Osteocyte (in vitro differentiated cells): ENCODE measurements around the gene MTMR12. TPM values are rescaled to one million over a fixed set of nuclear protein-coding genes. Genes with fewer than 3 reads are reported as not detected.

Experiments used
- DNase-seq: peaks from one replicate; pipeline ENCODE4 v3.0.0; 2021; ENCODE audit warnings: mixed read lengths; ENCODE audit not compliant: unreplicated experiment; ENCODE audit errors: extremely low spot score
- H3K27ac Mint-ChIP-seq: one replicate; pipeline ENCODE4 v1.8.0; 2021; ENCODE audit warnings: mild to moderate bottlenecking, mixed read lengths; ENCODE audit not compliant: unreplicated experiment
- H3K27me3 Mint-ChIP-seq: one replicate; pipeline ENCODE4 v1.8.0; 2021; ENCODE audit warnings: mixed read lengths; ENCODE audit not compliant: unreplicated experiment
- H3K36me3 Mint-ChIP-seq: one replicate; pipeline ENCODE4 v1.8.0; 2021; ENCODE audit warnings: mixed read lengths; ENCODE audit not compliant: unreplicated experiment
- H3K4me1 Mint-ChIP-seq: one replicate; pipeline ENCODE4 v1.8.0; 2021; ENCODE audit warnings: mixed read lengths; ENCODE audit not compliant: unreplicated experiment
- H3K4me3 Mint-ChIP-seq: one replicate; pipeline ENCODE4 v1.8.0; 2021; ENCODE audit warnings: mild to moderate bottlenecking, moderate library complexity, mixed read lengths; ENCODE audit not compliant: unreplicated experiment
- H3K9me3 Mint-ChIP-seq: one replicate; pipeline ENCODE4 v1.8.0; 2021; ENCODE audit warnings: mixed read lengths; ENCODE audit not compliant: unreplicated experiment
- total RNA-seq: library from RNA; stranded (reverse); gene quantifications from 2 replicates; pipeline ENCODE4 v1.2.1, GENCODE V29; 2021
- TF ChIP-seq, protein P1 (sequence below): fragments of 200-600 bp; sonication (generic); IDR thresholded peaks from 2 replicates; pipeline ENCODE4 v1.5.0; 2021; ENCODE audit warnings: antibody characterized with exemption, mild to moderate bottlenecking, moderate library complexity

MTMR12 gene
- total RNA-seq, 1 donor from 2014 or later: 23.4 TPM

DNA sequence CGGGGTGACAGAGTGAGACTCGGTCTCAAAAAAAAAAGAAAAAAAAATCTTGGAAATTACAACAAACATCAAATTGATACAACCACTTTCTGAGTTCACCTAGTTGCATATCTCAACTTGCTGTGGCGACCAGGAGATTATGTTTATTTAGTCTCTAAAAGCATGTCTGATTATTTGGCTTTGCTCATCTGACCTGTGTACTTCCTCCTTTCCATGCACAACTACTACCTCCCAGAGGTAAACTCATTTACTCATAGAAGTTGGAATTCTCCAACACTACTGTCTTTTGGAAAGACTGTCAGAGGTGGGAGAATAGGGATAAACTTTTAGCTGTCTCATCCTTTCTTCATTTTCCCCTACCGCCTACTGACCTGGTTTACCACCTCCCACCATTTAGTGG is 42.6 kb downstream of the MTMR12 start:
- H3K27ac Mint-ChIP-seq: no peak overlapping the region
- H3K9me3 Mint-ChIP-seq: no peaks in the 10 kb centered on the region
- H3K27me3 Mint-ChIP-seq: no peaks in the 10 kb centered on the region
- H3K36me3 Mint-ChIP-seq: peaks cover 36% of the 10 kb centered on the region
- no peak for DNase-seq
- TF ChIP-seq, protein P1, sequence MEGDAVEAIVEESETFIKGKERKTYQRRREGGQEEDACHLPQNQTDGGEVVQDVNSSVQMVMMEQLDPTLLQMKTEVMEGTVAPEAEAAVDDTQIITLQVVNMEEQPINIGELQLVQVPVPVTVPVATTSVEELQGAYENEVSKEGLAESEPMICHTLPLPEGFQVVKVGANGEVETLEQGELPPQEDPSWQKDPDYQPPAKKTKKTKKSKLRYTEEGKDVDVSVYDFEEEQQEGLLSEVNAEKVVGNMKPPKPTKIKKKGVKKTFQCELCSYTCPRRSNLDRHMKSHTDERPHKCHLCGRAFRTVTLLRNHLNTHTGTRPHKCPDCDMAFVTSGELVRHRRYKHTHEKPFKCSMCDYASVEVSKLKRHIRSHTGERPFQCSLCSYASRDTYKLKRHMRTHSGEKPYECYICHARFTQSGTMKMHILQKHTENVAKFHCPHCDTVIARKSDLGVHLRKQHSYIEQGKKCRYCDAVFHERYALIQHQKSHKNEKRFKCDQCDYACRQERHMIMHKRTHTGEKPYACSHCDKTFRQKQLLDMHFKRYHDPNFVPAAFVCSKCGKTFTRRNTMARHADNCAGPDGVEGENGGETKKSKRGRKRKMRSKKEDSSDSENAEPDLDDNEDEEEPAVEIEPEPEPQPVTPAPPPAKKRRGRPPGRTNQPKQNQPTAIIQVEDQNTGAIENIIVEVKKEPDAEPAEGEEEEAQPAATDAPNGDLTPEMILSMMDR: no peak
- H3K4me3 Mint-ChIP-seq: no peak overlapping the region
- H3K4me1 Mint-ChIP-seq: peaks cover 15% of the 10 kb centered on the region

DNA sequence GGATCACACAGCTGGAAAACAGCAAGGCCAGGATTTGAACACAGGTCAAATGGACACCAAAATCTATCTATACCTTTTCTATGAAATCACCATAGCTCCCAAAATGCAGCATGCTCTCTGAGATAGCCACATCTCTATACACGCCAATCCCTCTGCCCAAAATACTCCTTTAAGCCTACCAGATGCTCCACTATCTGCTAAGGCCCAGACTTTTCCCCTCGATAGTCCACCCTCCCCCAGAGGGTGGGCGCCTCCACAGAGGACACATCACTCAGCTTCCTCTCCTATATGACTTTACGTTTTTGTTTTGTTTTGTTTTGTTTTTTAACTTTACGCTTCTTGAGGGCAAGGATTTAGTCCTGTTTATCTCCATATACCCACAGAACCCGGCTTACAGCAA is 46.8 kb downstream of the MTMR12 start:
- no peak for DNase-seq
- Mint-ChIP-seq H3K36me3 (peaks cover 49% of the 10 kb centered on the region), H3K27ac (no peak overlapping the region), H3K27me3 (no peaks in the 10 kb centered on the region), H3K9me3 (no peaks in the 10 kb centered on the region), H3K4me3 (no peak overlapping the region), H3K4me1 (peaks cover 4% of the 10 kb centered on the region)
- TF ChIP-seq, protein P1: no peak

DNA sequence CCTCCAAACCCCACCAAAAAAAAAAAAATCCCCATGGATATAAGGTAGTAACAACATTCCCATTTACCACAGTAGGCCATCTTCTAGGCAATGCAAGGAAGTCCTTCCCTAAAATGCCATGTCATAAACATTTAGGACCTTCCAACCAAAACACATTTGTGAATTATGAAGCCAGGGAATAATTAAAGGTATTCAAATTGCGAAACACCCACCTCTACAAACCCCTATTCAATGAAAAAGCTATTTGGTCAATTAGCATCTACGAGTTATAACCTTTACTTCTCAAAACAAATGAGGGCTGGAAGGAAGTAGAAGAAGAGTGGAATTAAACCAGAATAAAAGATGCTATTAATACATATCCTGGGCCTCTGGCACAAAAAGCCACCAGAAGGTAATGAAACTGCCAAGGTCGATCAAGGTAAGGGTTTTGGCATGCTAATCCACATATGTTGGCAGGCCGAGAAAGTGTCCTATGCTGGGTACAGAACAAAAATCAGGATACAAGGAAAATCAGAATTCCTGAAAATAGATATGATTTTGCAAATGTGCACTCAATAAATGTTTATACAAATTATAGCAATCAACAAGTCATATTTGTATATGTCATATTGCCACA is 47.7 kb downstream of the MTMR12 start:
- H3K27me3 Mint-ChIP-seq: no peaks in the 10 kb centered on the region
- TF ChIP-seq, protein P1: no peak
- no peak overlapping the region for H3K4me3 Mint-ChIP-seq
- H3K27ac Mint-ChIP-seq: no peak overlapping the region
- H3K4me1 Mint-ChIP-seq: peaks cover 9% of the 10 kb centered on the region
- peaks cover 43% of the 10 kb centered on the region for H3K36me3 Mint-ChIP-seq
- H3K9me3 Mint-ChIP-seq: no peaks in the 10 kb centered on the region
- no peak for DNase-seq

DNA sequence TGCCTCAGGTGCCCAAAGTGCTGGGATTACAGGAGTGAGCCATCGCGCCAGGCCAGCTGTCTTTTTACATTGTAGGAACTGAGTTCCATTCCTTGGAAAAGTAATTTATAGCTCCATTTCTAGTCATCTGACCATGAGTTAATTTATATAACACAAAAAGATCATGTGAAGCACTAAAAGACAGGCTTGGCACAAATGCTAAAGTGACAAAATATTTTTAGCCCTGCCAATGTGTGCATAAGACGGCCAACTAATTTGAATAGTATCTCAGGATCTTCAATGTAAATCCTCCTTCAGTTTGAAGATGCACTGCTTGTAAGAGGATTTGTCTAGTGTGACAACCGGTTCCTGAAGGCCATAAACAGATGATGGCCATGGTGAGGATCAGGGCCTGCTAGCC is 49.1 kb downstream of the MTMR12 start:
- TF ChIP-seq, protein P1: no peak
- Mint-ChIP-seq H3K27me3 (no peaks in the 10 kb centered on the region), H3K27ac (no peak overlapping the region), H3K4me3 (no peak overlapping the region), H3K9me3 (no peaks in the 10 kb centered on the region), H3K4me1 (peaks cover 9% of the 10 kb centered on the region), H3K36me3 (peaks cover 48% of the 10 kb centered on the region)
- DNase-seq: no peak

DNA sequence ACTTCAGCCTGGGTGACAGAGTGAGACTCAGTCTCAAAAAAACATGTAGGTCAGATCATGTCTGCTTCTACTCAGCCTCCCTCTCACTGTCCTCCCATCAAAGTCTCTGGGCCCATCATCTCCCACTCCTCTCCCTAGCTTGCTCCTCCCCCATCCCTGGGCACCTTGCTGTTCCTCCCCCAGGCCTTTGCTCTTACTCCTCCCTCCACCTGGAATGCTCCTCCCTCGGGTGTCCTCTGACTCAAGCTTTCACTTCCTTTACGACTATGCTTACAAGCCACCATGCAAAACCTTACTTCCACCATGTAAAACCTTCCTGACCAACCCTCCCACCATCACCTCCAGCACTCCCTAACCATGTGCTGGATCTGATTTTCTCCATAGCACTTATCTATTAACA is 51.5 kb downstream of the MTMR12 start:
- H3K27ac Mint-ChIP-seq: peak overlapping the region; percentile 13
- TF ChIP-seq, protein P1: no peak
- H3K36me3 Mint-ChIP-seq: peaks cover 52% of the 10 kb centered on the region

More for the DNA sequence above, 51.5 kb downstream of the MTMR12 start:
- Mint-ChIP-seq H3K4me1 (peaks cover 10% of the 10 kb centered on the region), H3K4me3 (no peak overlapping the region), H3K9me3 (no peaks in the 10 kb centered on the region), H3K27me3 (no peaks in the 10 kb centered on the region)
- no peak for DNase-seq
